Lung (tissue), 12 donors: ENCODE measurements around the gene NLGN1. TPM values are rescaled to one million over a fixed set of nuclear protein-coding genes. Genes with fewer than 3 reads are reported as not detected.

Experiments used
- ATAC-seq: fragments of 200-7000 bp; cut with Tn5 transposase; one replicate; pipeline ENCODE4 v1.9.1; 2020; ENCODE audit warnings: moderate number of reproducible peaks; ENCODE audit not compliant: insufficient read depth, low FRiP score
- DNase-seq, 3 donors: peaks; one replicate each; pipeline ENCODE4 v3.0.0-alpha.2; 2013 to 2017
- H3K27ac ChIP-seq, 2 donors: one replicate each; pipeline ENCODE4 v1.5.1; 2013; ENCODE audit warnings: mild to moderate bottlenecking in 2 of 2, moderate library complexity in 2 of 2, control low read depth in 1 of 2, inconsistent platforms in 1 of 2, low read depth in 1 of 2, low read length in 1 of 2
- H3K27me3 ChIP-seq, 3 donors: one replicate each; pipeline ENCODE4 v1.5.1; 2013; ENCODE audit warnings: low read length in 2 of 3; ENCODE audit not compliant: control insufficient read depth in 3 of 3, insufficient read depth in 3 of 3
- H3K36me3 ChIP-seq, 4 donors: one replicate each; pipeline ENCODE4 v1.5.1; 2013; ENCODE audit warnings: low read length in 4 of 4, mild to moderate bottlenecking in 1 of 4, moderate library complexity in 1 of 4; ENCODE audit not compliant: control insufficient read depth in 4 of 4, insufficient read depth in 4 of 4
- H3K4me1 ChIP-seq, 5 donors: one replicate each; pipeline ENCODE4 v1.5.1; 2013; ENCODE audit warnings: low read length in 5 of 5, mild to moderate bottlenecking in 2 of 5, moderate library complexity in 1 of 5; ENCODE audit not compliant: control insufficient read depth in 5 of 5, insufficient read depth in 5 of 5
- H3K4me3 ChIP-seq: one replicate; pipeline ENCODE4 v1.5.1; 2013; ENCODE audit warnings: mild to moderate bottlenecking, control low read depth, moderate library complexity
- H3K9ac ChIP-seq, 2 donors: one replicate each; pipeline ENCODE4 v1.5.1; 2013; ENCODE audit warnings: low read length in 2 of 2, control low read depth in 1 of 2; ENCODE audit not compliant: insufficient read depth in 1 of 2
- H3K9me3 ChIP-seq, 4 donors: one replicate each; pipeline ENCODE4 v1.5.1; 2013; ENCODE audit warnings: low read length in 3 of 4, mild to moderate bottlenecking in 1 of 4, moderate library complexity in 1 of 4; ENCODE audit not compliant: control insufficient read depth in 4 of 4, insufficient read depth in 3 of 4
- CTCF ChIP-seq: IDR thresholded peaks from 2 replicates; pipeline ENCODE4 v1.5.1; 2012; ENCODE audit warnings: mild to moderate bottlenecking; ENCODE audit errors: control extremely low read depth, extremely low read depth
- WGBS, 2 donors: extraction: QIAGEN DNeasy Blood & Tissue Kit; methylation state at CpG; one replicate each; pipeline ENCODE4 v1.1.7; 2013; 5-methylcytosine and 5-hydroxymethylcytosine counted together
- polyA plus RNA-seq, 2 donors: library from polyadenylated mRNA; stranded (reverse); fragments of 200-250 nt; gene quantifications; one replicate each; pipeline ENCODE4 v1.2.1, GENCODE V29; 2013
- total RNA-seq, 2 donors: library from RNA; depleted of rRNA in 1 of 2; stranded (reverse); fragments of >200 nt in 1 of 2; gene quantifications; one replicate each; pipeline ENCODE4 v1.2.1, GENCODE V29; 2014 to 2021
- donor health status: control.
- donor health status: control.
- donor health status: Bipolar disorder and iron deficiency.
- donor health status: healthy.
- donor health status: DM: yes; HTN: yes; CAD: no.

Gene NLGN1
- total and polyA plus RNA-seq, 4 donors, result 0.24 to 22.2 (median 1.9) TPM

GRCh38 chr3:174333640-174334039 is 936.1 kb downstream of the NLGN1 start:
- WGBS, 2 donors, result 65 to 82% methylated on average over 2 of the region's 2 CpGs
- H3K4me3 ChIP-seq, result no peak overlapping the region
- H3K27me3 ChIP-seq, result no peaks in the 10 kb centered on the region
- ATAC-seq (no peak), DNase-seq (no peak)
- no peaks in the 10 kb centered on the region for H3K9me3 ChIP-seq
- no peaks in the 10 kb centered on the region for H3K4me1 ChIP-seq
- H3K27ac ChIP-seq, result no peak overlapping the region
- H3K9ac ChIP-seq, result no peak overlapping the region
- TF ChIP-seq CTCF, result no peak
- H3K36me3 ChIP-seq, result no peaks in the 10 kb centered on the region

- Histone ChIP-seq H3K27ac (no peak overlapping the region), H3K9ac (no peak overlapping the region), H3K4me1 (no peaks in the 10 kb centered on the region), H3K9me3 (no peaks in the 10 kb centered on the region), H3K4me3 (no peak overlapping the region), H3K36me3 (no peaks in the 10 kb centered on the region), H3K27me3 (no peaks in the 10 kb centered on the region)
- no peak for ATAC-seq
- DNase-seq, result no peak
- WGBS, 2 donors, result 82 to 91% methylated on average over 3 of the region's 3 CpGs
- no peak for TF ChIP-seq CTCF
Observed at GRCh38 chr3:174334111-174334510, 936.6 kb downstream of the NLGN1 start.

GRCh38 chr3:174335324-174335723 is 937.8 kb downstream of the NLGN1 start:
- Histone ChIP-seq H3K27me3 (no peaks in the 10 kb centered on the region), H3K4me3 (no peak overlapping the region), H3K36me3 (no peaks in the 10 kb centered on the region), H3K4me1 (no peaks in the 10 kb centered on the region), H3K9ac (no peak overlapping the region), H3K9me3 (no peaks in the 10 kb centered on the region), H3K27ac (no peak overlapping the region)
- WGBS, 2 donors, result 91 to 100% methylated on average over 1 of the region's 1 CpG
- ATAC-seq (no peak), DNase-seq (no peak)
- TF ChIP-seq CTCF, result no peak

- ATAC-seq (no peak), DNase-seq (no peak)
- H3K9ac ChIP-seq, result no peak overlapping the region
- no peaks in the 10 kb centered on the region for H3K9me3 ChIP-seq
- H3K36me3 ChIP-seq, result no peaks in the 10 kb centered on the region
- H3K4me3 ChIP-seq, result no peak overlapping the region
- TF ChIP-seq CTCF, result no peak
- H3K27ac ChIP-seq, result no peak overlapping the region
- H3K27me3 ChIP-seq, result no peaks in the 10 kb centered on the region
- H3K4me1 ChIP-seq, result no peaks in the 10 kb centered on the region
Observed at GRCh38 chr3:174335910-174336309, 938.4 kb downstream of the NLGN1 start.
